Activated T-helper 17 cell treated with anti-CD3 and anti-CD28 coated beads, Interleukin-2, amount 50 U/mL, for 72 hours (primary cell): ENCODE results near the gene SEMA4D. TPM values are rescaled to one million over a fixed set of nuclear protein-coding genes. Genes with fewer than 3 reads are reported as not detected.

Experiments
- ATAC-seq: fragments of 150-1000 bp; cut with Tn5 transposase; replicated peaks from 2 replicates; pipeline ENCODE4 v1.10.0; 2021; ENCODE audit warnings: mild to moderate bottlenecking, moderate library complexity
- H3K27ac Mint-ChIP-seq: one replicate; pipeline ENCODE4 v1.8.0; 2022; ENCODE audit warnings: mixed read lengths
- H3K27me3 Mint-ChIP-seq: one replicate; pipeline ENCODE4 v1.8.0; 2022; ENCODE audit warnings: mixed read lengths
- H3K36me3 Mint-ChIP-seq: one replicate; pipeline ENCODE4 v1.8.0; 2022; ENCODE audit warnings: low read depth, mild to moderate bottlenecking, mixed read lengths
- H3K4me1 Mint-ChIP-seq: one replicate; pipeline ENCODE4 v1.8.0; 2022; ENCODE audit warnings: mixed read lengths
- H3K4me3 Mint-ChIP-seq: one replicate; pipeline ENCODE4 v1.8.0; 2022; ENCODE audit warnings: mild to moderate bottlenecking, mixed read lengths
- H3K9me3 Mint-ChIP-seq: one replicate; pipeline ENCODE4 v1.8.0; 2022; ENCODE audit warnings: mixed read lengths
- total RNA-seq, 2 donors: library from RNA; stranded (reverse); gene quantifications; one replicate each; pipeline ENCODE4 v1.2.3, GENCODE V29; 2022

Gene SEMA4D
- total RNA-seq, 2 donors from 2014 or later: 167 to 263 TPM

DNA sequence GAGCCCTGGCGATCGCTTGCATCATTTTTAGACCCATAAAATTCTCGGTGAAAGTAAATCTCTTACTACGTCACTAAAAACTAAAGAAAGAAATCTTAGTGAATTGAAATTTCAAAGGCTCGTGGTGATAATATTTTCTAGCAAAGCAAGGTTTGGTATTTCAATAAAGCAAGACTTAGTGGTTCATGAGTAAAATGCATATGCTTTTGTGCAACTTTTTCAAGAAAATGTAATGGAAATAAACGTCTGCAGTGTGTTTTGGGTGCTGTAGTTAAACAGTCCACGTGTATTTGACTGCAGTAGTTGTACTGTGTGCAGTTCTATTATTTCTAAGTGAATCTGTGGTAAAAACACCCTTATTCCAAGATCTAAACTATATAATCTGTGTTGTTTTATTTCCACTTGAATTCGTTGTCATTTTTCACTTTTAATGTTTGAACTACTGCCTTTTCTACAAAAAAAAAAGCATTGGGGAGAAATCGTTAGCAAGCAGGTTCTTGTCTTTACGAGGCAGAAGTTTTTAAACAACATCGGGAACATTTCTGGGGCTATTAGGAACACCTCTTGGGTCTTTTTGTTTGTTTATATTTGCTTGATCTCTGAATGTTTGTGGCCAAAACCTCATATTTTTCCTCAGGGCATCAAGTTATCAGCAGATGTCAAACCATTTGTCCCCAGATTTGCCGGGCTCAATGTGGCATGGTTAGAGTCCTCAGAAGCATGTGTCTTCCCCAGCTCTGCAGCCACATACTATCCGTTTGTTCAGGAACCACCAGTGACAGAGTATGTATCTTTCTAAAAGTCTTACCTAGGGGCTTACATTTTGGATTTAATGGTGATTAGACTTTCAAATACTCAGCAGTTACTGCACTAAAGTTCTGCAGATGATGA is 178.7 kb downstream of the SEMA4D start:
- no peaks in the 10 kb centered on the region for H3K27me3 Mint-ChIP-seq
- H3K9me3 Mint-ChIP-seq: no peaks in the 10 kb centered on the region
- peak overlapping the region; percentile 97 for H3K27ac Mint-ChIP-seq
- H3K4me1 Mint-ChIP-seq: peaks cover 46% of the 10 kb centered on the region
- no peak for ATAC-seq
- peak overlapping the region; percentile 93 for H3K4me3 Mint-ChIP-seq
- H3K36me3 Mint-ChIP-seq: peaks cover 98% of the 10 kb centered on the region

DNA sequence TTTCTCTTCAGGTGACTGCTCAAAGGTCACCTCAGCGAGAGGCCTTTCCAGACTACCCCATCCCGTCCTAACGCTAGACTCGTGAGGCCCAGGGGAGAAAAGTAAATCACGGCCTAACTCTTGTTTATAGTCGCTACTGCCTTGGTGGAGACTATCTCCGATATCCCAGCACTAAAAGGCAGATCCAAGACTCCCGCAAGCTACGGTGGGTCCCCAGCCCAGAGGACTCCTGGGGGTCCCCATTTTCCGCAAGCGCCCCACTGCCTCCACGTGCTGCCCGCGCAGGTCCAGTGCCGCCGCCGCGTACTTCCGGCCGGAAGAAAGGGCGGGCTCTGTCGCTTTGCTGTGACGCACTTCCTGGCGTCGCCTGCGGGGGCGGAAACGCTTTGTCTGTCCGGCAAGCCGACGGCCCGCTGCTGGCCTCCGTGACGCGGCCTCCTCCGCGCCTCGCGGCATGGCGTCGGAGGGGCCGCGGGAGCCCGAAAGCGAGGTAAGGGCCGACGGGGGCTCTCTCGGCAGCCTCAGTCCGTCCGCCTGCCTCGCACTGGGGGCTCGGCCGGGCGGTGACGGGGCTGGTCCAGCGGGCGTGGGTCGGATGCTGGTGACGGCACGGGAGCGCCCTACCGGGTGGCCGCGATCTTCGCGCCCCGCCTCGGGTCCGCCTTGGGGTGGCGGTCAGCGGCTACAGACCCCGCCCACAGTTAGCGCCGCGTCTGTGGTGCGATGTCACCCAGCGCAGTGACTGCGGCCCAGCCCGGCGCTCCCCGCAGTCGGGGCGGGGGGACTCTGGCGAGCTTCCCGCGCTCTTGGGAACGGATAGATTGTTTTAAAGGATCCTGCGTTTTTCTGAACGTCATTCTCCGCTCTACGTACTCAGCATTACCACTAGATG is 179.5 kb downstream of the SEMA4D start, which contains the start of gene SECISBP2:
TSS of gene SECISBP2 (plus strand) at position 378 of the 892 bp plus-strand sequence. CDS start at position 455, 77 bp downstream.
- H3K4me1 Mint-ChIP-seq: peaks cover 50% of the 10 kb centered on the region
- peak; percentile 94 for ATAC-seq
- no peaks in the 10 kb centered on the region for H3K9me3 Mint-ChIP-seq
- H3K4me3 Mint-ChIP-seq: peak within 1 kb of the TSS; percentile 93
- peaks cover 98% of the 10 kb centered on the region for H3K36me3 Mint-ChIP-seq
- peak within 1 kb of the TSS; percentile 97 for H3K27ac Mint-ChIP-seq
- no peaks in the 10 kb centered on the region for H3K27me3 Mint-ChIP-seq

DNA sequence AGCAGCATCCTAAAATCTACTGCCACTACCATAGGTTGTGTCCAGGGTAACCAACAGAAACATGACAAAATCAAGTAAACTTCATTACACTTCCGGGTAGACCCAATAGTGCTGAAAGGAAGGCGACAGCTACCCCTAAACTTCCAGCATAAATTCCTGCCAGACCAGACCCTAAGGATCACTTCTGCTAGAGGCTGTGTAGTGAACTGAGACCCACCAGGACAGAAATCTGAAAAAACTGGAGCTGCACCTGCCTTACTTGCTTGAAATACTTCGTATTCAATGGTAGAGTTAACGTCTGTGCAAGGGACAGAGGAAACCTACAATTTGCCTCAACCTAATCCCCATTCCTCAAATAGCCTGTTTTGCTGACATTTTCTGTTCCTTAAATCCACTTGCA is 180.6 kb downstream of the SEMA4D start:
- Mint-ChIP-seq H3K4me3 (peak overlapping the region; percentile 93), H3K4me1 (peaks cover 42% of the 10 kb centered on the region)

DNA sequence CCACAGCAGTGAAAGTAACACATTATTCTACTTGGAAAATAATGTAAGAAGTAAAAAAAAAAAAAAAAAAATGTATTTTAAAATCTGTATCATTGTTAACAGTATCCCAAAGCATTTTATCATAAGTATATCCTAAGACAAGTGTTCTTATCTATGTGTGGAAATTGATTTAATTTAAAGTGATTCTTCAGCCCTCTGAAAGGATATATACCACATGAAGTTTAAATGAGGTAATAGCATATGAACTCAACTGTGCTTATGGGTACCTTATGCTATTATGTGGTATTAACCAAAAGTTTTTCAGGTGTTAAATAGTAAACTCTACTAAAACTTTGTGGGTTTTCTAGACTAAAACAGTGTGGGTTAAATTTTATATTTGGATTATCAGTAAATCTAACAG is 182.4 kb downstream of the SEMA4D start:
- no peak overlapping the region for H3K27ac Mint-ChIP-seq
- no peaks in the 10 kb centered on the region for H3K9me3 Mint-ChIP-seq
- H3K4me3 Mint-ChIP-seq: no peak overlapping the region
- H3K4me1 Mint-ChIP-seq: peaks cover 36% of the 10 kb centered on the region
- no peaks in the 10 kb centered on the region for H3K27me3 Mint-ChIP-seq
- peaks cover 97% of the 10 kb centered on the region for H3K36me3 Mint-ChIP-seq
- no peak for ATAC-seq

More for the DNA sequence above, 180.6 kb downstream of the SEMA4D start:
- no peak for ATAC-seq
- Mint-ChIP-seq H3K9me3 (no peaks in the 10 kb centered on the region), H3K27me3 (no peaks in the 10 kb centered on the region), H3K36me3 (peaks cover 99% of the 10 kb centered on the region), H3K27ac (peak overlapping the region; percentile 97)

GRCh38 chr9:89314955-89315354 is 183.0 kb downstream of the SEMA4D start:
- Mint-ChIP-seq H3K27me3 (no peaks in the 10 kb centered on the region), H3K9me3 (no peaks in the 10 kb centered on the region), H3K4me1 (peaks cover 36% of the 10 kb centered on the region), H3K4me3 (peak overlapping the region; percentile 89), H3K27ac (no peak overlapping the region), H3K36me3 (peaks cover 93% of the 10 kb centered on the region)
- ATAC-seq: no peak

DNA sequence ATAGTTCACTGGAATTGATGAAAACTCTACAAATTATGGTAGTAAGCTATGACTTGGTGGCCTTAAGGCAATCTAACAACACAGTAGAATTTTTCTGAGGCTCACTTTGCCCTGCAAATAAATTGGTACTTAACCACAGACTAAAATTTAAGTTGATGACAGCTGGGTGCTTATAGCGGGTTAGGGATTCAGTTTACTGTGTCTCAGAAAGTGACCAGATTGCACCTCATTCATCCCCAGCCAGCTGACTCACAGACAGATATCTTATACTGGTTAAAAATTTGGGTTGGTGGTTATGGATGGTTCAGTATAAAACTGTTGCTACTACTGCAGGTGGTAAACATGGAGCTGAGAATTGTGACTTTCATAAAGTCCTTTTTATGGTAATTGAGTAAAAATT is 184.1 kb downstream of the SEMA4D start:
- peaks cover 27% of the 10 kb centered on the region for H3K4me1 Mint-ChIP-seq
- no peaks in the 10 kb centered on the region for H3K9me3 Mint-ChIP-seq
- ATAC-seq: no peak
- peaks cover 82% of the 10 kb centered on the region for H3K36me3 Mint-ChIP-seq
- no peaks in the 10 kb centered on the region for H3K27me3 Mint-ChIP-seq
- H3K4me3 Mint-ChIP-seq: peak overlapping the region; percentile 89
- H3K27ac Mint-ChIP-seq: peak overlapping the region; percentile 68

DNA sequence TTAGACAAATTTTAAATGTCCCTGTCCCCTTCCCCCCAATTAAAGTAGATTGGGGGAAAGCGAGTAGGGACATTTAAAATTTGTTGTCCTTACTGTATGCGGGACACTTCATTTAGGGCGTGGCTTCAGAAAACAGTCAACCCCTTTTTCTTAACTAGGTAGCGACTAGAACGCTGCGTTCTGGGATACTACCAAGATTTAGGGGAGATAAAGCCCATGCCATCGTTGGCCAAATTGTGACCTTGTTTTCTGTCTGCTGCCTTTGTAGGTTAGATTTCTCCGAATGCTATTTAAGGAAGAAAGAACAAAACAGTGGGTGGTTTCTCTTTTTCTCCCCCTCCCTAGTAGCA is 185.7 kb downstream of the SEMA4D start:
- Mint-ChIP-seq H3K4me3 (peak overlapping the region; percentile 89), H3K27me3 (no peaks in the 10 kb centered on the region), H3K27ac (peak overlapping the region; percentile 68), H3K4me1 (peaks cover 19% of the 10 kb centered on the region), H3K36me3 (peaks cover 66% of the 10 kb centered on the region), H3K9me3 (no peaks in the 10 kb centered on the region)
- ATAC-seq: no peak

DNA sequence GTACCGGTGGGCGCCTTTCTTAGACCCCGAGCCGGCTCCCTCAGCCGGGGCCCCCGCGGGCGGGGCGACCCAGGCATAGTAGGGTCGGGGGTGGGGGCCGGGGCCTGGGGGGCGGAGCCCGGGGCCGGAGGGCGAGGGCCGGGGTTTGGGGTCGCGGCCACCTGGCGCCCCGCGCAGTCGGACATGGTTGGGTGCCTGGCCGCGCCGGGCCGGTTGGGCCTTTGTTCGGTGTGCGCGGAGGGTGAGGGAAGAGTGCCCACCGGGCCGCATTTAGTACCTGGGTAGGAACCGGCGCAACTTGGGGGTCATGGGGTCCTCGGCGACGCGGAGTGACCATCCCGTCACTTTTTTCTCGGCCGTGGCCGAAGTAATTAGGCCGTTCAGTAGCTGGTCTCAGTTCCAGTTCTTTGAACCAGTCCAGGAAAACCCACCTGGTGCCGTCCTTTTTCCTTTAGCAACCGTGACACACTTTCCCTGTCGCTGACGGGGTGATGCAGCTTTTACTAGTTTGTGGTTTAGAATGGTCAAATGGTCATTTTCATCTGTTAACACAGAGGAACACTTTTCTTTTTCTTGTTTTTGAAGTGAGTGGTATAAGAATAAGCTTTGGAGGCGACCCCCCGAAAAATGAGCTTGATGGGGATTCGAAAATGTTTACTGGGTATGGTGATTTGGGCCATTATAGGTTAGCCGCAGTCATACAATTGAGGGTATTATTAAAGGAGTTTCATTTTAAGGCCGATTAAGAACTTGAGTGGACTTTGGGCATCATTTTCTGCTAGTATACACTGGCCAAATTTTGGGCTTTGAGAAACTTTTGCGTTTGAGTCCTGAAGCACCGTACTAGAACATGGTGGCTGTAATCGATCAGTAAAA is 186.3 kb downstream of the SEMA4D start:
- H3K27ac Mint-ChIP-seq: peak overlapping the region; percentile 100
- ATAC-seq: no peak
- peaks cover 60% of the 10 kb centered on the region for H3K36me3 Mint-ChIP-seq
- H3K9me3 Mint-ChIP-seq: no peaks in the 10 kb centered on the region
- no peaks in the 10 kb centered on the region for H3K27me3 Mint-ChIP-seq
- peak overlapping the region; percentile 89 for H3K4me3 Mint-ChIP-seq
- peaks cover 16% of the 10 kb centered on the region for H3K4me1 Mint-ChIP-seq

Other genes with a start within 250 kb of the SEMA4D start
- gene CKS2, start 186.9 kb downstream of the SEMA4D start, total RNA-seq: 100 to 1,000 TPM; 179 to 230 TPM
- 10 to 100 TPM; 33.1 to 40.1 TPM for gene SECISBP2, start 179.6 kb downstream of the SEMA4D start, total RNA-seq
- gene GADD45G, start 106.9 kb upstream of the SEMA4D start, total RNA-seq: 10 to 100 TPM in 1 of 2 donors, 1 to 10 TPM in 1; 5.7 to 11.7 TPM